NCI-H2196 treated with DMSO at 0.1 percent for 48 hours (cell line): Measurements from ENCODE around the gene GPR27.

Experiments used
- DNase-seq: peaks from one replicate; lab custom pipeline; 2025; ENCODE audit not compliant: unreplicated experiment; lab: John Stamatoyannopoulos, UW

Gene GPR27

GRCh38 chr3:71784914-71785531 lies 31.4 kb downstream of the GPR27 start, which contains the start of gene PROK2:
Gene PROK2, minus strand, starts transcription at chr3:71785148. Its CDS starts 96 bp downstream, at chr3:71785052.
- DNase-seq: no peak

GRCh38 chr3:71785532-71786216 lies 32.0 kb downstream of the GPR27 start:
- no peak for DNase-seq

GRCh38 chr3:71786217-71786549 lies 32.5 kb downstream of the GPR27 start:
- DNase-seq: no peak

- DNase-seq: no peak
Measured at GRCh38 chr3:71786551-71786950, 32.9 kb downstream of the GPR27 start.

- DNase-seq: no peak
Measured at GRCh38 chr3:71787851-71788405, 34.3 kb downstream of the GPR27 start.

- no peak for DNase-seq
Measured at GRCh38 chr3:71789922-71790321, 36.3 kb downstream of the GPR27 start.

GRCh38 chr3:71791634-71792033 lies 38.0 kb downstream of the GPR27 start:
- no peak for DNase-seq

GRCh38 chr3:71796290-71796689 lies 42.6 kb downstream of the GPR27 start:
- DNase-seq: no peak

- DNase-seq: no peak
Measured at GRCh38 chr3:71797455-71797854, 43.8 kb downstream of the GPR27 start.

GRCh38 chr3:71800023-71800422 lies 46.4 kb downstream of the GPR27 start:
- no peak for DNase-seq

- no peak for DNase-seq
Measured at GRCh38 chr3:71801986-71802385, 48.3 kb downstream of the GPR27 start.

GRCh38 chr3:71803248-71803647 lies 49.6 kb downstream of the GPR27 start:
- DNase-seq: no peak

GRCh38 chr3:71805199-71805598 lies 51.5 kb downstream of the GPR27 start:
- DNase-seq: no peak

GRCh38 chr3:71805691-71806090 lies 52.0 kb downstream of the GPR27 start:
- no peak for DNase-seq
